Measurements from ENCODE around the gene TAF15. TPM values are rescaled to one million over a fixed set of nuclear protein-coding genes. Genes with fewer than 3 reads are reported as not detected.

Gene TAF15
- total and polyA plus RNA-seq, 4 donors: 88.5 to 138 (median 114) TPM

DNA sequence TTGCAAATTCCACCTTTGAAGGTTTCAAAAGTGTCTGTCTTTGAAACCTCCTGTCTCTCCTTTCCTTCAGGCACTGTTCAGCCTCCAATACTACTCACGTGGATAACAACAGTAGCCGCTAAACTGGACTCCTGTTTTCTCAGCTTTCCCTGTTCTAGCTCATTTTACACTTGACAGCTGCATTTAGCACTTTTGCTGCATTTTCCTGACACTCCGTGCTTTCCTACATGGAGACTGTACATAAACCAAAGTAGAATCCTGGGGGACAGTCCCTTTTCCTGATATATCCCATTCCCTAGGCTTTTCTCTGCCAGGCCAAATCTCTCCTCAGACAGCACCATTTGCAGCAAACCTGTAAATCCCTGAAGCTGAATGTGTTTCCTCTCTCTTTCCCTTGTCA is 67.2 kb downstream of the TAF15 start:
- Histone ChIP-seq H3K9me3 (ENCODE audit: control insufficient read depth in 4 of 4, insufficient read depth in 3 of 4, low read length in 3 of 4) (no peaks in the 10 kb centered on the region), H3K27me3 (ENCODE audit: control insufficient read depth in 3 of 3, insufficient read depth in 3 of 3, low read length in 2 of 3) (no peaks in the 10 kb centered on the region), H3K4me3 (no peak overlapping the region), H3K9ac (ENCODE audit: insufficient read depth in 1 of 2, low read length in 2 of 2) (no peak overlapping the region), H3K36me3 (ENCODE audit: control insufficient read depth in 4 of 4, insufficient read depth in 4 of 4, low read length in 4 of 4) (no peaks in the 10 kb centered on the region), H3K27ac (ENCODE audit: low read depth in 1 of 2, low read length in 1 of 2) (no peak overlapping the region), H3K4me1 (ENCODE audit: control insufficient read depth in 5 of 5, insufficient read depth in 5 of 5, low read length in 5 of 5) (peaks cover 0 to 3% (median 0%) of the 10 kb centered on the region in 5 donors)
- 82 to 94% methylated on average over 3 of the region's 3 CpGs for WGBS, 2 donors
- ATAC-seq (ENCODE audit: insufficient read depth, low FRiP score) (no peak), DNase-seq (no peak)
- TF ChIP-seq, protein P1, sequence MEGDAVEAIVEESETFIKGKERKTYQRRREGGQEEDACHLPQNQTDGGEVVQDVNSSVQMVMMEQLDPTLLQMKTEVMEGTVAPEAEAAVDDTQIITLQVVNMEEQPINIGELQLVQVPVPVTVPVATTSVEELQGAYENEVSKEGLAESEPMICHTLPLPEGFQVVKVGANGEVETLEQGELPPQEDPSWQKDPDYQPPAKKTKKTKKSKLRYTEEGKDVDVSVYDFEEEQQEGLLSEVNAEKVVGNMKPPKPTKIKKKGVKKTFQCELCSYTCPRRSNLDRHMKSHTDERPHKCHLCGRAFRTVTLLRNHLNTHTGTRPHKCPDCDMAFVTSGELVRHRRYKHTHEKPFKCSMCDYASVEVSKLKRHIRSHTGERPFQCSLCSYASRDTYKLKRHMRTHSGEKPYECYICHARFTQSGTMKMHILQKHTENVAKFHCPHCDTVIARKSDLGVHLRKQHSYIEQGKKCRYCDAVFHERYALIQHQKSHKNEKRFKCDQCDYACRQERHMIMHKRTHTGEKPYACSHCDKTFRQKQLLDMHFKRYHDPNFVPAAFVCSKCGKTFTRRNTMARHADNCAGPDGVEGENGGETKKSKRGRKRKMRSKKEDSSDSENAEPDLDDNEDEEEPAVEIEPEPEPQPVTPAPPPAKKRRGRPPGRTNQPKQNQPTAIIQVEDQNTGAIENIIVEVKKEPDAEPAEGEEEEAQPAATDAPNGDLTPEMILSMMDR (IDR thresholded peaks at IDR 0.05; ENCODE audit: control extremely low read depth, extremely low read depth): no peak

DNA sequence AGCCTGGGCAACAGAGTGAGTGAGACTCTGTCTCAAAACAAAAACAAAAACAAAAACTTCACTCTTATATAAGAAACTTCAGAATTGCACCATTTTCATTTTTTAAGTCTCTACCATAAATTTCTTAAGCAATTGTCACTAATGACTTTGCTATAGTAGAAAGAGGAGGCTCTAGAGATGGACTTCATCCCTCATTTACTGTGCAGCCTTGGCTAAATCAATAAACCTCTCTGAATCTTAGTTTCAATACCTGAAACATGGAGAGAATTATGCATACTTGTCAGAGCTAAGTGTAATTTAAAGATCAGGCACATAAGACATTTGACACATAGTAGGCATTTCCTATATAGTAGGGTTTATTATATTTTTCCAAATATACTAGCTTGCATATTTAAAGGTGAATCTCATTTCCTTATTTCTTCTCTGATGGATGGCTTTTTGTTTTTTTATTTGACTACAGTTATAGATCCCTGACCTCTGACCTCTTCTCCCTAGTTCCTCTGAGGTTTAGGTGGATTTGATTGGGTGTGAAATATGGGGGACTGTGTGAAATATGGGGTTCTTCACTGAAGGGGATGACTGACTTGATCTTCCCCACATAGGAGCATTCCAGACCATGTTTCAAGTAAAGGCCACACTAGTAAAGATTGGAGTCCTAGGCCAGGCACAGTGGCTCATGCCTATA is 68.2 kb downstream of the TAF15 start:
- H3K4me1 ChIP-seq (ENCODE audit: control insufficient read depth in 5 of 5, insufficient read depth in 5 of 5, low read length in 5 of 5): peaks cover 0 to 3% (median 0%) of the 10 kb centered on the region in 5 donors
- DNase-seq (no peak), ATAC-seq (ENCODE audit: insufficient read depth, low FRiP score) (no peak)
- H3K9me3 ChIP-seq (ENCODE audit: control insufficient read depth in 4 of 4, insufficient read depth in 3 of 4, low read length in 3 of 4): no peaks in the 10 kb centered on the region
- TF ChIP-seq, protein P1 (IDR thresholded peaks at IDR 0.05; ENCODE audit: control extremely low read depth, extremely low read depth): no peak
- H3K9ac ChIP-seq (ENCODE audit: insufficient read depth in 1 of 2, low read length in 2 of 2): no peak overlapping the region
- H3K4me3 ChIP-seq: no peak overlapping the region
- H3K27ac ChIP-seq (ENCODE audit: low read depth in 1 of 2, low read length in 1 of 2): no peak overlapping the region
- no peaks in the 10 kb centered on the region for H3K36me3 ChIP-seq (ENCODE audit: control insufficient read depth in 4 of 4, insufficient read depth in 4 of 4, low read length in 4 of 4)
- H3K27me3 ChIP-seq (ENCODE audit: control insufficient read depth in 3 of 3, insufficient read depth in 3 of 3, low read length in 2 of 3): no peaks in the 10 kb centered on the region

DNA sequence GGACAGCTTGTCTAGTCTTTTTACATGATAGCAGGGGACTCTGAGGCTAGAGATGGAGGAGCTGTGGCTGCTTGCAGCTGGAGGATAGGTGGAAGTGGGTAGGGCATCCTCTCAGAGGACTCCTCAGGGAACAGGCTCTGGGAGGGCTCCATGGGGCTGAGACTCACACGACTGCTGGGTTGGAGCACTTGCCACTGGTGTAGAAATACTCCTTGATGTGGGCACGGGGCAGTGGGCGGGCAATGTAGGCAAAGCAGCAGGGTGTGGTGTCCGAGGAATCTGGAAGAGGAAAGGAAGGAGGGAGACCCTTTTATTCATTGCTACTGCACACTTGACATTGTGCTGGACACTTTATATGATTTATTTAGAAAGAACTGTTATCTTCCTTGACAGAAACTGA is 69.1 kb downstream of the TAF15 start:
- Histone ChIP-seq H3K27ac (ENCODE audit: low read depth in 1 of 2, low read length in 1 of 2) (no peak overlapping the region), H3K9ac (ENCODE audit: insufficient read depth in 1 of 2, low read length in 2 of 2) (no peak overlapping the region), H3K4me1 (ENCODE audit: control insufficient read depth in 5 of 5, insufficient read depth in 5 of 5, low read length in 5 of 5) (peaks cover 0 to 3% (median 0%) of the 10 kb centered on the region in 5 donors), H3K36me3 (ENCODE audit: control insufficient read depth in 4 of 4, insufficient read depth in 4 of 4, low read length in 4 of 4) (no peaks in the 10 kb centered on the region), H3K27me3 (ENCODE audit: control insufficient read depth in 3 of 3, insufficient read depth in 3 of 3, low read length in 2 of 3) (no peaks in the 10 kb centered on the region), H3K4me3 (no peak overlapping the region), H3K9me3 (ENCODE audit: control insufficient read depth in 4 of 4, insufficient read depth in 3 of 4, low read length in 3 of 4) (no peaks in the 10 kb centered on the region)
- TF ChIP-seq, protein P1 (IDR thresholded peaks at IDR 0.05; ENCODE audit: control extremely low read depth, extremely low read depth): no peak
- ATAC-seq (ENCODE audit: insufficient read depth, low FRiP score) (no peak), DNase-seq (no peak)
- WGBS, 2 donors: 59 to 81% methylated on average over 4 of the region's 4 CpGs
